ENCODE data around the gene LIPT1. TPM values are rescaled to one million over a fixed set of nuclear protein-coding genes. Genes with fewer than 3 reads are reported as not detected.

LIPT1 gene
- total and polyA plus RNA-seq, 2 of the 4 experiments (the other 2 are of a cell fraction), result 3.2 to 3.5 TPM

GRCh38 chr2:99188357-99188756, 33.6 kb downstream of the LIPT1 start:
- Histone ChIP-seq H3K23ac (ENCODE audit: low read depth, low read length) (no peak overlapping the region), H3K14ac (replicated peaks; ENCODE audit: low read depth, low read length) (no peak overlapping the region), H3K27me3 (ENCODE audit: control insufficient read depth, insufficient read depth, low read length) (no peaks in the 10 kb centered on the region), H2BK15ac (ENCODE audit: low read depth, low read length) (no peak overlapping the region), H3K56ac (ENCODE audit: extremely low read depth, insufficient read depth, low read length) (no peak overlapping the region), H2AK9ac (replicated peaks; ENCODE audit: low read depth, low read length, poor library complexity) (no peak overlapping the region), H3K4me3 (ENCODE audit: insufficient read depth, low read depth, low read length) (no peak overlapping the region), H3K4ac (ENCODE audit: low read depth, low read length) (no peak overlapping the region), H2BK20ac (ENCODE audit: low read depth, low read length) (no peak overlapping the region), H3K36me3 (ENCODE audit: control insufficient read depth, insufficient read depth, low read length) (peaks cover 11% of the 10 kb centered on the region), H2AFZ (replicated peaks; ENCODE audit: low read length, poor library complexity) (no peak overlapping the region), H4K91ac (ENCODE audit: insufficient read depth, low read depth, low read length) (no peak overlapping the region), H2BK120ac (ENCODE audit: low read depth, low read length) (no peak overlapping the region), H4K20me1 (ENCODE audit: insufficient read depth, low read length) (no peaks in the 10 kb centered on the region), H3K9ac (ENCODE audit: low read depth, low read length) (no peak overlapping the region), H4K8ac (ENCODE audit: low read depth in 2 of 2, low read length in 2 of 2) (no peak overlapping the region), H2AK5ac (ENCODE audit: low read depth, low read length) (no peak overlapping the region), H3K9me1 (ENCODE audit: insufficient read depth, low read length) (no peaks in the 10 kb centered on the region; the same call in 1 of the 2 replicates), H4K5ac (ENCODE audit: low read depth, low read length) (no peak overlapping the region), H2BK5ac (ENCODE audit: low read depth, low read length, poor library complexity, severe bottlenecking) (no peak overlapping the region), H3K27ac (ENCODE audit: insufficient read depth, low read length) (no peak overlapping the region), H3K79me1 (ENCODE audit: low read depth in 1 of 2, low read length in 2 of 2) (peaks cover 15 to 24% of the 10 kb centered on the region in 2 experiments; a peak in 3 of 4 replicates), H3K9me3 (ENCODE audit: control insufficient read depth, insufficient read depth, low read length) (no peaks in the 10 kb centered on the region), H3K4me1 (ENCODE audit: control insufficient read depth, insufficient read depth, low read length) (no peaks in the 10 kb centered on the region), H3K18ac (ENCODE audit: low read depth, low read length) (no peak overlapping the region), H3K4me2 (ENCODE audit: low read depth, low read length) (no peak overlapping the region)
- DNase-seq (no peak), ATAC-seq (ENCODE audit: low read depth) (no peak)
- BruUV-seq (replicated peaks), result no TSS peak
- in situ Hi-C loops (cut with MboI; ENCODE audit: low sequenced_read_pairs), result loop anchor here (10.0 kb wide), 2 partner anchors 146 to 286 kb away; partner anchors contain the start of genes EIF5B and TXNDC9
- no CpG with 5 or more reads among the region's 3 CpGs for WGBS, 2 experiments (ENCODE audit: extremely low coverage in 2 of 2, insufficient read length in 1 of 2)
- CTCF ChIA-PET, result interaction anchor here (0.6 kb wide), 1 partner anchor 554 kb away, joined by 4 read pairs; no protein-coding TSS in a partner anchor
- POLR2A ChIA-PET (ENCODE audit: unreplicated experiment), result no interaction called here
- intact Hi-C loops (cut with micrococcal nuclease), result no loop called here
- TF ChIP-seq CHD1 (IDR thresholded peaks at IDR 0.05; ENCODE audit: low read depth, low read length) (no peak), MAFK (IDR thresholded peaks at IDR 0.05; ENCODE audit: low read depth, low read length) (no peak), POLR2A (IDR thresholded peaks at IDR 0.05; ENCODE audit: low read depth, low read length) (no peak), MXI1 (IDR thresholded peaks at IDR 0.05; ENCODE audit: borderline replicate concordance, low read depth, low read length) (no peak), RAD21 (IDR thresholded peaks at IDR 0.05; ENCODE audit: low read length) (no peak), FOS (IDR thresholded peaks at IDR 0.05; ENCODE audit: low read depth, low read length) (no peak), RCOR1 (IDR thresholded peaks at IDR 0.05; ENCODE audit: insufficient replicate concordance, low read length) (no peak), MAZ (IDR thresholded peaks at IDR 0.05; ENCODE audit: borderline replicate concordance, low read depth, low read length) (no peak)
- TF ChIP-seq, protein P1, sequence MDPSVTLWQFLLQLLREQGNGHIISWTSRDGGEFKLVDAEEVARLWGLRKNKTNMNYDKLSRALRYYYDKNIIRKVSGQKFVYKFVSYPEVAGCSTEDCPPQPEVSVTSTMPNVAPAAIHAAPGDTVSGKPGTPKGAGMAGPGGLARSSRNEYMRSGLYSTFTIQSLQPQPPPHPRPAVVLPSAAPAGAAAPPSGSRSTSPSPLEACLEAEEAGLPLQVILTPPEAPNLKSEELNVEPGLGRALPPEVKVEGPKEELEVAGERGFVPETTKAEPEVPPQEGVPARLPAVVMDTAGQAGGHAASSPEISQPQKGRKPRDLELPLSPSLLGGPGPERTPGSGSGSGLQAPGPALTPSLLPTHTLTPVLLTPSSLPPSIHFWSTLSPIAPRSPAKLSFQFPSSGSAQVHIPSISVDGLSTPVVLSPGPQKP (IDR thresholded peaks at IDR 0.05; ENCODE audit: borderline replicate concordance, low read depth, low read length), result no peak
- TF ChIP-seq, protein P2, sequence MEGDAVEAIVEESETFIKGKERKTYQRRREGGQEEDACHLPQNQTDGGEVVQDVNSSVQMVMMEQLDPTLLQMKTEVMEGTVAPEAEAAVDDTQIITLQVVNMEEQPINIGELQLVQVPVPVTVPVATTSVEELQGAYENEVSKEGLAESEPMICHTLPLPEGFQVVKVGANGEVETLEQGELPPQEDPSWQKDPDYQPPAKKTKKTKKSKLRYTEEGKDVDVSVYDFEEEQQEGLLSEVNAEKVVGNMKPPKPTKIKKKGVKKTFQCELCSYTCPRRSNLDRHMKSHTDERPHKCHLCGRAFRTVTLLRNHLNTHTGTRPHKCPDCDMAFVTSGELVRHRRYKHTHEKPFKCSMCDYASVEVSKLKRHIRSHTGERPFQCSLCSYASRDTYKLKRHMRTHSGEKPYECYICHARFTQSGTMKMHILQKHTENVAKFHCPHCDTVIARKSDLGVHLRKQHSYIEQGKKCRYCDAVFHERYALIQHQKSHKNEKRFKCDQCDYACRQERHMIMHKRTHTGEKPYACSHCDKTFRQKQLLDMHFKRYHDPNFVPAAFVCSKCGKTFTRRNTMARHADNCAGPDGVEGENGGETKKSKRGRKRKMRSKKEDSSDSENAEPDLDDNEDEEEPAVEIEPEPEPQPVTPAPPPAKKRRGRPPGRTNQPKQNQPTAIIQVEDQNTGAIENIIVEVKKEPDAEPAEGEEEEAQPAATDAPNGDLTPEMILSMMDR (conservative IDR thresholded peaks at IDR 0.05; ENCODE audit: low read depth, low read length), result no peak
- dilution Hi-C loops (cut with HindIII; ENCODE audit: low sequenced_read_pairs, unreplicated experiment), result no loop called here

All from IMR-90 (cell line).